ENCODE measurements around the gene MAML3. TPM values are rescaled to one million over a fixed set of nuclear protein-coding genes. Genes with fewer than 3 reads are reported as not detected.

MAML3 gene
- total and polyA plus RNA-seq, 2 of the 13 experiments (the other 11 are each of a cell fraction or from before 2014, with no cell fraction given), result 0.05 to 0.13 TPM

- in situ Hi-C loops (cut with HindIII; ENCODE audit: extremely low pct_ligation_motif_present, low pct_unique_long_range_greater_than_20kb) (no loop called here), intact Hi-C loops (cut with micrococcal nuclease; ENCODE audit: unreplicated experiment) (no loop called here)
- no peaks in the 10 kb centered on the region for H3K9me3 ChIP-seq (ENCODE audit: low read length)
- no peak overlapping the region for H3K27ac ChIP-seq (ENCODE audit: extremely low read length, insufficient read depth, low read length)
- H3K27me3 ChIP-seq (ENCODE audit: control insufficient read depth in 1 of 2, insufficient read depth in 2 of 2, low read length in 2 of 2), result no peaks in the 10 kb centered on the region; a peak in 1 of 5 replicates
- H3K36me3 ChIP-seq (replicated peaks in 1 of 2; ENCODE audit: control insufficient read depth in 1 of 2, insufficient read depth in 2 of 2, low read length in 2 of 2), result no peaks in the 10 kb centered on the region
- H2AFZ ChIP-seq (ENCODE audit: low read length), result no peak overlapping the region
- H3K79me2 ChIP-seq (ENCODE audit: insufficient read depth, low read length), result no peaks in the 10 kb centered on the region
- FAIRE-seq (no peak), DNase-seq (ENCODE audit: low spot score) (no peak), ATAC-seq (no peak)
- BruUV-seq (replicated peaks), result no TSS peak
- CTCF ChIA-PET (ENCODE audit: low intra/inter-chr PET ratio, low total read pairs), result no interaction called here
- POLR2A ChIA-PET, result no interaction called here
- H3K9ac ChIP-seq (ENCODE audit: insufficient read depth, low read depth, low read length), result no peak overlapping the region
- TF ChIP-seq POGZ (CRISPR knock-in tag; IDR thresholded peaks at IDR 0.05) (no peak), ZNF646 (CRISPR knock-in tag; IDR thresholded peaks at IDR 0.05) (no peak), DMAP1 (CRISPR knock-in tag; IDR thresholded peaks at IDR 0.05) (no peak), GABPA (IDR thresholded peaks at IDR 0.05; ENCODE audit: low read depth, low read length) (no peak), GABPA (CRISPR knock-in tag; IDR thresholded peaks at IDR 0.05; ENCODE audit: low read depth) (no peak), RFXANK (CRISPR knock-in tag; IDR thresholded peaks at IDR 0.05) (no peak), SP2 (CRISPR knock-in tag; IDR thresholded peaks at IDR 0.05) (no peak), SRY (CRISPR knock-in tag; IDR thresholded peaks at IDR 0.05) (no peak), FUBP1 (CRISPR knock-in tag; IDR thresholded peaks at IDR 0.05; ENCODE audit: borderline replicate concordance) (no peak), FOXK2 (IDR thresholded peaks at IDR 0.05) (no peak)
- no peak overlapping the region for H3K4me3 ChIP-seq (replicated peaks in 1 of 3; ENCODE audit: insufficient read depth in 1 of 3, low read depth in 2 of 3, low read length in 3 of 3)
- H3K4me2 ChIP-seq (ENCODE audit: low read depth, low read length), result no peak overlapping the region
- no peaks in the 10 kb centered on the region for H4K20me1 ChIP-seq (ENCODE audit: insufficient read depth, low read length)
- WGBS (ENCODE audit: low lambda C conversion rate), result 45% methylated on average over 4 of the region's 4 CpGs
- peaks cover 25% of the 10 kb centered on the region for H3K4me1 ChIP-seq (ENCODE audit: insufficient read depth, low read length)
Measured at GRCh38 chr4:140042634-140043033, 111.3 kb downstream of the MAML3 start.

Data from HepG2 (cell line).